ENCODE results near the gene VTA1.

GRCh38 chr6:142182004-142182403, 34.9 kb downstream of the VTA1 start:
- TF ChIP-seq POLR2A (IDR thresholded peaks at IDR 0.05) (no peak), CTCF (IDR thresholded peaks at IDR 0.05) (no peak)

Data from lower leg skin (tissue), 3 donors.